Coronary artery (tissue), 2 donors: Measurements from ENCODE around the gene PCLAF.

Experiments
- DNase-seq: peaks from one replicate; pipeline ENCODE4 v3.0.0-alpha.2; 2017; ENCODE audit warnings: low spot score
- H3K27ac ChIP-seq, 2 donors: fragments of 200-600 bp; sonication (generic); one replicate each; pipeline ENCODE4 v1.5.1; 2016 to 2019
- H3K4me3 ChIP-seq: fragments of 200-600 bp; sonication (generic); 2 replicates; pipeline ENCODE4 v1.5.1; 2016; ENCODE audit warnings: mild to moderate bottlenecking, moderate library complexity
- CTCF ChIP-seq: fragments of 200-600 bp; sonication (generic); IDR thresholded peaks from one replicate; pipeline ENCODE4 v1.5.1; 2019; ENCODE audit warnings: antibody characterized with exemption

Gene PCLAF

GRCh38 chr15:64356710-64357040 lies 24.6 kb downstream of the PCLAF start:
- DNase-seq: no peak
- H3K4me3 ChIP-seq: peak overlapping the region; percentile 96
- TF ChIP-seq CTCF: no peak
- H3K27ac ChIP-seq: peak overlapping the region in 1 of 2 donors; percentile 32

GRCh38 chr15:64355944-64356709 lies 25.1 kb downstream of the PCLAF start, which contains the start of gene CSNK1G1:
TSS of gene CSNK1G1 (minus strand) at chr15:64356173. CDS start at chr15:64300499, 55,674 bp downstream.
- H3K27ac ChIP-seq: peak within 1 kb of the TSS; percentile 32 to 87
- TF ChIP-seq CTCF: no peak
- DNase-seq: peak; percentile 96
- H3K4me3 ChIP-seq: peak within 1 kb of the TSS; percentile 96

GRCh38 chr15:64355348-64355943 lies 25.8 kb downstream of the PCLAF start:
- no peak for DNase-seq
- peak overlapping the region; percentile 96 for H3K4me3 ChIP-seq
- peak overlapping the region; percentile 32 to 87 for H3K27ac ChIP-seq
- no peak for TF ChIP-seq CTCF

GRCh38 chr15:64354688-64355344 lies 26.4 kb downstream of the PCLAF start:
- peak overlapping the region; percentile 96 for H3K4me3 ChIP-seq
- no peak for DNase-seq
- H3K27ac ChIP-seq: peak overlapping the region in 1 of 2 donors; percentile 87
- no peak for TF ChIP-seq CTCF

- no peak for TF ChIP-seq CTCF
- Histone ChIP-seq H3K27ac (no peak overlapping the region), H3K4me3 (no peak overlapping the region)
- DNase-seq: no peak
Observed at GRCh38 chr15:64351265-64351664, 30.0 kb downstream of the PCLAF start.

GRCh38 chr15:64349375-64349774 lies 31.9 kb downstream of the PCLAF start:
- Histone ChIP-seq H3K27ac (no peak overlapping the region), H3K4me3 (no peak overlapping the region)
- no peak for TF ChIP-seq CTCF
- no peak for DNase-seq
